IPS-11a (cell line): ENCODE results near the gene UQCRH.
"Not testable (repeated sequence)": the region's sequence is repeated elsewhere in the genome, so short reads cannot be mapped to it uniquely, and the experiment has no call there.

Experiments used
- H3K4me3 ChIP-seq: one replicate; pipeline ENCODE4 v1.5.1; 2013; ENCODE audit warnings: low read depth, low read length, control low read depth

The UQCRH gene

DNA sequence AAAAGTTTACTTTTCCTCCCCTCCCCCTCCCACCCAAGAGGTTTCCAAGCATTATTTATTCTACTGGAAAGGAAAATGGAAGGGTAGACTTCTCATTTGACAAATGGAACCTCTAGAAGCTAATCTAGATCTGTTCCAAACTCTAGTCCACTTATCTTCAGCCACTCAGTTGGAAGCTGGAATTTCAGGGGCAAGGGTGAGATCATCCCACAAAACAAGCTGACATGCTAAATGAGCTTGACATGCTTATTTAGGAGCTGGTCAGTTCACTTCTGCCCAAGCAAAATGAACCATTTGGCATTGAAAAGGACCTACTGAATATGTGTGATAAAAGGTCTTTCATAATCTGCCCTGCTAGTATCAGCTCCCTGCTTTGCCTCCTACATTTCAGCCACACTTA lies 5.1 kb upstream of the UQCRH start:
- no peak overlapping the region for H3K4me3 ChIP-seq

DNA sequence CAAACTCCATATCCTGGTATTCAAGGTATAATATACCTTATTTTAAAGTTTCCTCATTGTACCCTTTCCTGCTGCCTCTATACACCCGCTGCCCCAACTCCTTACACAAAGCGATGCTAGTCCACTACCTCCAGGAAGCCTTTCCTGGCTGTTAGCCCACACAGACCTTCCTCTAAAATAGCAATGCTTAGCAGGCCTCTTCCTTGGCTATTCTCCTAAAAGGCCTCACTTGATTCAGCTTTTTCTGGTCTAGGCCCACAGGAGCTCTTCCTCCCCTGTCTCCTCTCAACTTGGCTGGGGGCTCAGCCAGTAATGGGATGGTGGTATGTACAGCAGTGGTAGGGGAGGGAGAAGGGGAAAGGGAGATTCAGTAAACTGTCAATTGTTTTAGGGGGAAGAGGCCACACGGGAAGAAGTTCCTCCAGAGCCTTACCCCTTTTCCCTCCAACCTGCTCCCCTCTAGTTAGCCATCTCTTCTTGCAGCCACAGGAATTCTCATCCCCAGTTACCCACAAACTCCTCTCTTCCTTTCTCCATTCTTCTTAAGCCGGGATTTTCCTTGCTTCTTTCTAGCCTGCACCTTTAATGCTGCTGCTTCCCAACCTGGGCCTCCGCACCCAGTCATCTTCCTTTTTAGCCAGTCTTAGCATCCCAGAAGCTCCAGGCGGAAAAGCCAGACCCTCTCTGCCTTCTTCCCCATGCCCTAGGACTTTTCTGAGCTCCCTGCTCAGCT lies 2.7 kb upstream of the UQCRH start:
- peak overlapping the region; percentile 95 for H3K4me3 ChIP-seq

DNA sequence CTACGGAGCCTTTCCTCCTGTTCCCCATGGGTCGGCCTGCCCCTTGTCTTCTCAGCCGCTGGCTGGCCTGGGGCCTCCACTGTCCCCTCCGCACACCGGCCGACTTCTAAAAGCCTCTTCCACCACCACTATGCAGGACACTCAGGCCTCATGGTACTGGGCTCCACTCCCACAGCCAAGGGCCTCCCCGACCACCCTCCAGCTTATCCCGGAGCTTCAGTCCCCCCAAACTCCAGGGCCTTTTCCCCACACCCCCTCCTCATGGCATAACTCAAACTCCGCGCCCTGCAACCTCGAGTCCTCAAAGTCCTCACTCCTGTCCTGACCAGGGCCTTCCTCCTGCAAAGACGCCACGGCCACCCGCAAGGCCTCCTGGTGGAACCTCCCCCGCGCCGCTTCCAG lies 2.1 kb upstream of the UQCRH start:
- H3K4me3 ChIP-seq, result peak overlapping the region; percentile 95

DNA sequence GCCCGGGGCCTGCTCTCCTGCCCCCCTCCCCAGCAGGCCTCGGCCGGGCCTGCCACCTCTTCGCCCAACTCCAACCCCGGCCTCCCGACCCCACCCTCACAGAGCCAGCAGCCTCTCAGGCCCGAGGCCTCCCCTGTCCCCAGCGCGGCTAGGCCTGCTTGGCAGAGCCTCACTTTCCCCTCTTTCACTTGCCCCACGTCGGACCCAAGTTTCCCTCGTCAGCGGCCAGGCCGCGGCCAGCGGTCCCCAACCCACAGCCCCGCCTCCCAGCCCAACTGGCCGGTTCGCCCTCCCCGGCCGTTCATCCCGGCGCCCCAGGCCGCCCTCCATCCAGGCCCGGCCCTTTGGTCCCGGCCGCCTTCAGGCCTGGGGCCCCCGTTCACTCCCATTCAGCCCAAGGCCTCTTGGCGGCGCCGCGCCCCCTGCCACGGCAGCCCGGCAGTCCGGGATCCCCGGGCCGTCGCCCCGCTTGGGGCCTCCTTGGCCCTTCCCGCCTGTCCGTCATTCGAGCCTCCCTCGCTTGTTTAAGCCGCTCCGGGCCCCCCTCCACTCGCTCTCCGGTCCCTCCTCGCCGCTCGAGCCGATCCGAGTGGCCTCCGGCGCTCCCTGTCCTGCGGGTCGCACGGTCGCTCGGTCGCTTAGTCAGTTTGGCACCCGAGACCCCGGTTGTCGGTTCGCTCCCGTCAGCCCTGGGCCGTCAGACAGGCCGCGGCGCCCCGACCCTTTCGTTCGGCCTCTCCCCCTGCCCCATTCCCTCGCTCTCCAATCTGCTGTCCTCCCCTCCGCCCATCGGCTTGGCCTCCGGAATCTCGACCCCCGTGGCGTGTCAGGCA lies 1.5 kb upstream of the UQCRH start:
- peak overlapping the region; percentile 95 for H3K4me3 ChIP-seq

DNA sequence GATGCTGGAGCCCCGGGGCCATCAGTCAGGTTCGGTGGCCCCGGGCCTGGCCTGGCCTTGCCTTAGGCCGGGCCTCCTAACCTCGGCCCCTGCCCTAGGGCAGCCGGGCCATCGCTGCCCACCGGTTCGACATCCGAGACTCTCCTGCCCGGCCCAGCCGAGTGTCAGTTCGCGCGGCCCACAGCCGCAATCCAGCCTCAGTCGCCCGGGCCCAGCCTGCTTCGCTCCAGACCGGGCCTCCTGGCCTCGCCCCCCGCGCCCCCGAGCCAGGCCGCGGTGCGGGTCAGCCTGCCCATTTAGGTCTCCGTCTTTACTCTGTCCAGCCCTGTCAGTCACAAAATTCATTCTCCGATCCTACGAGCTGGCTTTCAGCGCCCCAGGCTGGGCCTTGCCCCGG lies 859 bp upstream of the UQCRH start:
- H3K4me3 ChIP-seq, result peak overlapping the region; percentile 95

DNA sequence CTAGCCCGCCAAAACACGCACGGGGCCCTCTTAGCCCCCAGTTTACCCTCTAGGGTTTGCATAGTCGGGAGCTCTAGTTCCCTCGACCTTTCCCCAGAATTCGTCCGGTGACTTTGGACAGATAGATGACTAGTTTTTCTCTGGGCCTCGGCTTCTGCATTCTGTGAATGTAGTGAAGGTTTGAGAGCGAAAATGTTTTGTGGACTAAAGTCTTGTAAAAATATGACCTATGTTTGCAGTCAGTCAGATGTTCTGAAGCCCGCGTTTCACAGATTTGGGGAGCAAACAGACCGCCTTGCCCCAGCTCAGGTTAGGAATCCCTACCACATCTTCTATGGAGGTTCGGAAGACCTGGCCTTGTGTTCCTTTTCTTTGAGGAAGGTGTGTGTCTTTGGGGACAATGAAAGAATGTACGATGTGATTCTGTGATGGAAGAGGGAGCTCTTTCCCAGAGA lies 401 bp downstream of the UQCRH start:
- peak overlapping the region; percentile 95 for H3K4me3 ChIP-seq

DNA sequence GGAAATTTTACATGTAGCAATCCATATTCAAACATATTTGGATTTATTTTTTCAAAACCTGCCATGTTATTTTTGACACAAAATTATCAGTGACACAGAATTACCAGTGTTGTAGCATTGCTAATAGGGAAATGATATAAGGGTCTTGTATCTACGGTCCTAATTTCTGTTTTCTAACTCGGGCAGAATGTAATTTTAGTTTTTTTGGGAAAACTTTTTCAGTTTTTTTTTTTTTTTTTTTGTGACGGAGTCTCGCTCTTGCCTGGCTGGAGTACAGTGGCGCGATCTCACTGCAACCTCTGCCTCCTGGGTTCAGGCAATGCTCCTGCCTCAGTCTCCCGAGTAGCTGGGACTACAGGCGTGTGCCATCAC lies 2.6 kb downstream of the UQCRH start:
- H3K4me3 ChIP-seq, result no peak overlapping the region

DNA sequence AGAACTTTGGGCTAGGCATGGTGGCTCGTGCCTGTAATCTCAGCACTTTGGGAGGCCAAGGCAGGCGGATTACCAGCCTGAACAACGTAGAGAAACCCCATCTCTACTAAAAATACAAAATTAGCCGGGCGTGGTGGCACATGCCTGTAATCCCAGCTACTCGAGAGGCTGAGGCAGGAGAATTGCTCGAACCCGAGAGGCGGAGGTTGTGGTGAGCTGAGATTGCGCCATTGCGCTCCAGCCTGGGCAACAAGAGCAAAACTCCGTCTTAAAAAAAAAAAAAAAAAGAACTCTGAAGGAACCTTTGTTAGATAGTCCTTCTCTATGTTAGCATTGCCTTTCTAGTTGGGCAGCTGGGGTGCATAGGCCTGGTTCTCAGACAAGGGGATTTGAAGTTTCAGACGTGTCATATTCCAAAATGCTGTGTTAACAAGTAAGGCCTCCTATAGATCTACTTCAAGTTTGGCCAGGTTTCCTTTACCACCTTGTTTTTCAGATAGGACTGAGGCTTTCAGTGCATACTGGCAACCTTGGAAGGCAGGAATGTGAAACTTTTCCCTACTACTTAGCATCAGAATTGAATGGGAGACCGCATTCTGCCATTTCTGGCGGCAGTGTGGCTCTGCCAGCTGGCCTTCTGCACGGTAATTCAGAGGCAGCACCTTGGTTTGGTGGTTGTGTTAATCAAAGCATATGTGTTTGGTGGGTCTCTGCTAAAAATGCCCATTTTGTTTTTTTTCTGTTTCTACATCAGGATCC lies 6.1 kb downstream of the UQCRH start:
- no peak overlapping the region for H3K4me3 ChIP-seq

DNA sequence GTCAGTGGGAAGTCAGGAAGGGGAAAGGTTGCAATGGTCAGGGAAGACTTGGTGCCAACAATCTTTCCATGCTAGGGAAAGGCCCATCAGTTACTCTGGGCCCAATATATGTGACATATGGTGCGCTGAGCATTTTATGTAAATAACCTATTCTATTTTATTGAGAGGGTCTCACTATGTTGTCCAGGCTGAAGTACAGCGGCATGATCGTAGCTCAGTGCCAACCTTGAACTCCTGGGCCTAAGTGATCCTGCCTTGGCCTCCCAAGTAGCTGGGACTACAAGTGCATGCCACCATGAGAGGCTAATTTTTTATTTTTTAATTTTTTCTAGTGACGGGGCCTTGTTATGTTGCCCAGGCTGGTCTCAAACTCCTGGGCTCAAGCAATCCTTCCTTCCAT lies 6.8 kb downstream of the UQCRH start:
- H3K4me3 ChIP-seq, result no peak overlapping the region

DNA sequence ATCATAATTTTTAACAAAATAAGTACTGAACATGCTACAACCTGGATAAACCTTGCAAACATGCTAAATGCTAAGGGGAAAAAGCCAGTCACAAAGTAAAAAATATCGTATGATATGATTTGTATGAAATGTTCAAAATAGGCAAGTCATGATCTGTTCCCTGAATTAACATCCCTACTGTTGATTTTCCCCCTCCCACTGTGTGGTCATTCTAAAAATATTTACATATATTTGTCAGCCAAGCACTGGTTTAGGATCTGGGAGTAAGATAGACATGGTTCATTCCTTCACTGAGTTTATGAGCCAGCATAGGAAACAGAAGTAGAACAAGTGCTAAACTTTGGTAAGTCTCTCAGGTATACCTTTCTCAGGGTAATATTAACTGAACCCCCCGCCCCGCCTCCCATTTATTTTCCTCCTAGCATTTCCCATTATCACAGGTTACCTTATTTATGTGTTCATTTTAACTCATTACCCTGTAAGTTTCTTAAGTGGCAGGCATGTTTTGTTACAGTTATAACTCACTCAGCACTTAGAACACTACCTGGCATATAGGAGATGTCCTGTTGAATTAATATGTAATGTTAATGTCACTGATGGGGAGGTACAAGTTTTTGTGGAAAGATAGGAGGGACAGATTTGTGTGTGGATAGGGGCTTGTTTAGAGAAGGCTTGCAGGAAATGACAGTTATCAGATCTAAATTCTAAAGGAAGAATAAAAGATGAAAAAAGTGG lies 12.3 kb downstream of the UQCRH start:
- no peak overlapping the region for H3K4me3 ChIP-seq

DNA sequence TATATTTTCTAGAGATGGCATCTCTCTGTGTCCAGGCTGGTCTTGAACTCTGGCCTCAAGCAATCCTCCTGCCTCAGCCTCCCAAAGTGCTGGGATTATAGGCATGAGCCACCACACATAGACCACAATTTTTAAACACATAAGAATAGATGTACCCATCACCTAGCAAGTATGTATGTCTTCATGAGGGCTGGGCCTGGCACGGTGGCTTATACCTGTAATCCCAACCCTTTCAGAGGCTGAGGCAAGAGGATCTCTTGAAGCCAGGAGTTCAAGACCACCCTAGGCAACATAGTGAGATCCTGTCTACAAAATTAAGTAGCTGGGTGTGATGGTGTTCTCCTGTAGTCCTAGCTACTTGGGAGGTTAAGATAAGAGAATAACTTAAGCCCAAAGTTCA lies 13.8 kb downstream of the UQCRH start:
- H3K4me3 ChIP-seq, result no peak overlapping the region

DNA sequence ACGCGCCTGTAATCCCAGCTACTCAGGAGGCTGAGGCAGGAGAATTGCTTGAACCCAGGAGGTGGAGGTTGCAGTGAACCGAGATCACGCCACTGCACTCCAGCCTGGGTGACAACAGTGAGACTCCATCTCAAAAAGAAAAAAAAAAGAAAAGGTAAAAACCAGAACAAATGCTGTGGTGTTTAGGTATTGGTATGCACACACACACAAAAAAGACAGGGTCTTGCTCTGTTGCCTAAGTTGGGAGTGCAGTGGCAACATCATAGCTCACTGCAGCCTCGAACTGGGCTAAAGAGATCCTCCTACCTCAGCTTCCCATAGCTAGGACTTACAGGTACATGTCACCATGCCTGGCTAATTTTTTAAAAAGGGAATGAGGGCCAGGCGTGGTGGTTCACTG lies 15.8 kb downstream of the UQCRH start:
- not testable (repeated sequence) for H3K4me3 ChIP-seq

DNA sequence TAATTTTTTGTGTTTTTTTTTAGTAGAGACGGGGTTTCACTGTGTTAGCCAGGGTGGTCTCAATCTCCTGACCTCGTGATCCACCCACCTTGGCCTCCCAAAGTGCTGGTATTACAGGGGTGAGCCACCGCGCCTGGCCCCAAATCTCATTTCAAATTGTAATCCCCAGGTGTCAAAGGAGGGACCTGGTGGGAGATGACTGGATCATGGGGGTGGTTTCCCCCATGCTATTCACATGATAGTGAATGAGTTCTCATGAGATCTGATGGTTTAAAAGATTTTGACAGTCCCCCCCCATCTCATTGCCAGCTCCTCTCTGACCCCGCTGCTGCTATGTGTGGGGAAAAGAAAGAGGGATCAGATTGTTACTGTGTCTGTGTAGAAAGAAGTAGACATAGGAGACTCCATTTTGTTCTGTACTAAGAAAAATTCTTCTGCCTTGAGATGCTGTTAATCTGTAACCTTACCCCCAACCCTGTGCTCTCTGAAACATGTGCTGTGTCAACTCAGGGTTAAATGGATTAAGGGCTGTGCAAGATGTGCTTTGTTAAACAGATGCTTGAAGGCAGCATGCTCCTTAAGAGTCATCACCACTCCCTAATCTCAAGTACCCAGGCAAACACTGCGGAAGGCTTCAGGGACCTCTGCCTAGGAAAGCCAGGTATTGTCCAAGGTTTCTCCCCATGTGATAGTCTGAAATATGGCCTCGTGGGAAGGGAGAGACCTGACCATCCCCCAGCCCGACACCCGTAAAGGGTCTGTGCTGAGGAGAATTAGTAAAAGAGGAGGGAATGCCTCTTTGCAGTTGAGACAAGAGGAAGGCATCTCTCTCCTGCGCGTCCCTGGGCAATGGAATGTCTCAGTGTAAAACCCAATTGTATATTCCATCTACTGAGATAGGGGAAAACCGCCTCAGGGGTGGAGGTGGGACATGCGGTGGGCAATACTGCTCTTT lies 16.7 kb downstream of the UQCRH start:
- not testable (repeated sequence) for H3K4me3 ChIP-seq

DNA sequence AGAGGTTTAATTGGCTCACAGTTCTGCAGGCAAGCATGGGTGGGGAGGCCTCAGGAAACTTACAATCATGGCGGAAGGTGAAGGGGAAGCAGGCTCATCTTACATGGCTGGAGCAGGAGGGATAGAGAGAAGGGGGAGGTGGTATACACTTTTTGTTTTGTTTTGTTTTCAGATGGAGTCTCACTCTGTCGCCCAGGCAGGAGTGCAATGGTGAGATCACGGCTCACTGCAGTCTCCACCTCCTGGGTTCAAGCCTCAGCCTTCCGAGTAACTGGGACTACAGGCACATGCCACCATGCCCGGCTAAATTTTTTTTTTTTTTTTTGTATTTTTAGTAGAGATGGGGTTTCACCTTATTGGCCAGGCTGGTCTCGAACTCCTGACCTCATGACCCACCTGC lies 18.7 kb downstream of the UQCRH start:
- H3K4me3 ChIP-seq, result not testable (repeated sequence)

DNA sequence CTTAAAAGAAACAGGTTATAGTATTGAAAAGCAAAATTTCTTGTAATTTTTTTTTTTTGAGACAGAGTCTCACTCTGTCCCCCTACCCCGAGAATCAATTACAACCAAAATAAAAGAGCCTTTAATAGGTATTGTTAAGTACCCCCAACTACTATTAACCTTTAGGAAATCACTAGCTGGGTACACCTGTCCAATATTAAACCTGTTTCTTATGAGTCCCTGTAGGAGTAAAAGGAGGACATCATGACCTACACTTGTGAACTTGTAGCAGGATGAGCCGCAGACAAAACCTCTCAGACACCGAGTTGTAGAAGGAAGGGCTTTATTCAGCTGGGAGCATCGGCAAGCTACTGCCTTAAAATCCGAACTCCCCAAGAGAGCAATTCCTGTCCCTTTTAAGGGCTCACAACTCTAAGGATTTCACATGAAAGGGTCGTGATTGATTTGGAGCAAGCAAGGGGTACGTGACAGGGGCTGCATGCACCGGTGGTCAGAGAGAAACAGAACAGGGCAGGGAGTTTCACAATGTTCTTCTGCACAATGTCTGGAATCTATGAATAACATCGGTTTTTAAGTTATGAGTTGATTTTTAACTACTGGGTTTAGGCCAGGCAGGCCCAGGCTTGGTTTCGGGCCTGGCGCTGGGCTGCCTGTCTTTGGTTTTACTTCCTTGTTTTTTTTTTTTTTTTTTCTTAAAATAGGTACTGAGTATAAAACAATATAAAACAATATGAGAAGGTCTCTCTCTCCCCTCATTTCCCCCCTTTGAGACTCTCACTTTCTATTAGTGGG lies 22.0 kb downstream of the UQCRH start:
- H3K4me3 ChIP-seq, result not testable (repeated sequence)

DNA sequence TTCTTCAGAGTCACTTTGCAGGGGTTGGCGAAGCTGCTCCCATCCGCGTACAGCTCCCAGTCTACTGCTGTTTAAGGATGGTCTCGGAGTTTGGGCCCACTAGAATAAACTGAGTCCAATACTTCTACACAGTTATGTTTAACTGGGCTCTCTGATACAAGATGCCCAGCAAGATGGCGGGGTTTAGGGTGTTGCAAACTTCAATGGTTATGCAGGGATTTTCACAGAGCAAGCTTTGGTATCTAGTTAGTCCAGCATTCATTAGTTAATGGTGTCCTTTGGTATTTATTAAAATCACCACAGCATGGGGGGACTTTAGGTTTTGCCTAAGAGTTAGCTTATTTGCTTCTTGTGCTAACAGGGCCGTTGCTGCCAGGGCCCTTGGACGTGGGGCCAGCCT lies 24.7 kb downstream of the UQCRH start:
- H3K4me3 ChIP-seq, result not testable (repeated sequence)

DNA sequence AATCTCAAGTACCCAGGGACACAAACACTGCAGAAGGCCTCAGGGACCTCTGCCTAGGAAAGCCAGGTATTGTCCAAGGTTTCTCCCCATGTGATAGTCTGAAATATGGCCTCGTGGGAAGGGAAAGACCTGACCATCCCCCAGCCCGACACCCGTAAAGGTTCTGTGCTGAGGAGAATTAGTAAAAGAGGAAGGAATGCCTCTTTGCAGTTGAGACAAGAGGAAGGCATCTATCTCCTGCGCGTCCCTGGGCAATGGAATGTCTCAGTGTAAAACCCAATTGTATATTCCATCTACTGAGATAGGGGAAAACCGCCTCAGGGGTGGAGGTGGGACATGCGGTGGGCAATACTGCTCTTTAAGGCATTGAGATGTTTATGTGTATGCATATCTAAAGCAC lies 26.3 kb downstream of the UQCRH start:
- H3K4me3 ChIP-seq, result not testable (repeated sequence)

DNA sequence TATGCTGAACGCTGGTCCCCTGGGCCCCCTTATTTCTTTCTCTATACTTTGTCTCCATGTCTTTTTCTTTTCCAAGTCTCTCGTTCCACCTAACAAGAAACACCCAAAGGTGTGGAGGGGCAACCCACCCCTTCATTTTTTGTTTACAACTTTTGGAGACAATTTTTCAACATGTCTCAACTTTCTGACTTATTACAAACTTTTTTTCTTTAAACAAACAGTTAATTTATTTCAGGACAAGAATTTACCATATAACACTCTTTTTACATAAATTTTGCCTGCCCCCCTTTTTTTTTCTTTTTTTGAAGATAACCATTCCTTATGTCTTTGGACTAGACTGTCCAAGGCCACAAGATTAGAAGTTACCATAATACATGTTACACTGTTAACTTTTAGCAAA lies 26.9 kb downstream of the UQCRH start:
- H3K4me3 ChIP-seq, result not testable (repeated sequence)
